ENCODE results near the gene KY. TPM values are rescaled to one million over a fixed set of nuclear protein-coding genes. Genes with fewer than 3 reads are reported as not detected.

KY gene
- total and polyA plus RNA-seq, 2 of the 8 experiments (the other 6 are each of a cell fraction or from before 2014, with no cell fraction given), result not detected

DNA sequence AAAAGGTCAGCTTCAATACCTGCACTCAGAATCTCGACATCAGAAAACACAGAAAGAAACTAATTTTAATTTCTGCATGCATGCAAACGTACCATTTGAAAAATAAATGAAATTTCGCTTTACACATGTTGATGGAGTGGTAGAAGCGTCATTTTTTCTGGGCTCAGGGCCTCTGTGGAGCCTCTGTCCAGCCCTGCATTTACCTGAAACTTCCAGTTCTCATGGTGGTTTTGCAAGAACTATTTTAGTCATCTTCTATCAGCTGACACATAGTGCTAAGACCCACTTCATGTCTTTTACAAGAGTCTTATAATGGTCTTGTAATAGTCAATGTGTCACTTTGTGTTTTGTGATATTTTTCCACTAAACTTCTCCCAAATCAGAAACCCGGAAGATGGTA is 5.3 kb downstream of the KY start:
- peaks cover 0 to 7% (median 4%) of the 10 kb centered on the region in 4 experiments; a peak in 3 of 7 replicates for H3K4me1 ChIP-seq (replicated peaks in 1 of 4; ENCODE audit: control insufficient read depth in 3 of 4, insufficient read depth in 4 of 4, low read length in 3 of 4)
- H3K36me3 ChIP-seq (ENCODE audit: control insufficient read depth in 2 of 4, insufficient read depth in 4 of 4, low read length in 3 of 4), result no peaks in the 10 kb centered on the region
- no peaks in the 10 kb centered on the region for H3K9me3 ChIP-seq (ENCODE audit: insufficient read depth in 2 of 2, low read depth in 1 of 2, low read length in 1 of 2)
- H3K4ac ChIP-seq (replicated peaks; ENCODE audit: insufficient read length, low read depth, low read length), result no peak overlapping the region
- H3K18ac ChIP-seq (ENCODE audit: extremely low read depth, low read length), result no peak overlapping the region
- H3K56ac ChIP-seq (replicated peaks; ENCODE audit: insufficient read length, low read depth, low read length), result no peak overlapping the region
- peaks cover 2 to 12% of the 10 kb centered on the region in 2 experiments for H4K20me1 ChIP-seq (replicated peaks in 1 of 2; ENCODE audit: control insufficient read depth in 1 of 2, insufficient read depth in 2 of 2, low read length in 2 of 2)
- no peak overlapping the region for H2BK12ac ChIP-seq (ENCODE audit: low read depth, low read length)
- no peak overlapping the region for H2BK120ac ChIP-seq (replicated peaks; ENCODE audit: low read depth, low read length)
- no peaks in the 10 kb centered on the region for H3K79me1 ChIP-seq (ENCODE audit: low read depth, low read length)
- no peak overlapping the region for H2BK15ac ChIP-seq (ENCODE audit: low read length)
- H3K4me2 ChIP-seq (ENCODE audit: insufficient read depth in 1 of 2, low read depth in 2 of 2, low read length in 2 of 2), result no peak overlapping the region
- no peak overlapping the region for H3K27ac ChIP-seq (ENCODE audit: low read depth, low read length)
- H3K14ac ChIP-seq (ENCODE audit: insufficient read length), result no peak overlapping the region
- H3K4me3 ChIP-seq (ENCODE audit: extremely low read depth in 1 of 4, insufficient read depth in 2 of 4, low read depth in 3 of 4, low read length in 4 of 4), result no peak overlapping the region
- no peak overlapping the region for H2AFZ ChIP-seq (ENCODE audit: low read length)
- peaks cover 3% of the 10 kb centered on the region; the same call in 1 of the 2 replicates for H3K23me2 ChIP-seq (ENCODE audit: low read depth, low read length)
- no peak for FAIRE-seq
- CTCF ChIA-PET (ENCODE audit: partially characterized antibody), result interaction anchor here (1.2 to 13.8 kb wide), 4 partner anchors 19 to 110 kb away, joined by 4 to 197 read pairs (median 6); no protein-coding TSS in a partner anchor
- POLR2A ChIA-PET (ENCODE audit: partially characterized antibody), result no interaction called here
- no peaks in the 10 kb centered on the region for H3K79me2 ChIP-seq (ENCODE audit: control insufficient read depth in 1 of 2, insufficient read depth in 2 of 2, low read length in 2 of 2)
- H4K5ac ChIP-seq (ENCODE audit: insufficient read length, low read depth, low read length), result no peak overlapping the region
- TF ChIP-seq FOSL1 (IDR thresholded peaks at IDR 0.05; ENCODE audit: insufficient read depth, low read depth, low read length), result no peak
- TF ChIP-seq BACH1 (IDR thresholded peaks at IDR 0.05; ENCODE audit: low read length), result no peak
- TF ChIP-seq HDAC2 (IDR thresholded peaks at IDR 0.05; ENCODE audit: borderline replicate concordance in 1 of 2, low read depth in 2 of 2, low read length in 2 of 2), result no peak
- 86% methylated on average over 5 of the region's 5 CpGs; no CpG with 5 or more reads in 1 of the 2 experiments for WGBS, 2 experiments (ENCODE audit: extremely low coverage in 1 of 2, insufficient coverage in 1 of 2, insufficient read length in 1 of 2, insufficient replicate concordance in 2 of 2, low coverage in 1 of 2, low lambda C conversion rate in 2 of 2, missing lambda C conversion rate in 1 of 2)
- no peak overlapping the region for H2BK5ac ChIP-seq (ENCODE audit: low read depth, low read length)
- H3K23ac ChIP-seq (ENCODE audit: insufficient read length), result no peak overlapping the region
- H4K8ac ChIP-seq (ENCODE audit: extremely low read depth, insufficient read depth, low read length), result no peak overlapping the region
- DNase-seq (ENCODE audit: low read depth in 1 of 2, low spot score in 2 of 2), result no peak
- H3K9ac ChIP-seq (replicated peaks in 1 of 4; ENCODE audit: extremely low read depth in 1 of 4, low read depth in 3 of 4, low read length in 3 of 4), result no peak overlapping the region
- peaks cover 27 to 48% (median 43%) of the 10 kb centered on the region in 4 experiments for H3K27me3 ChIP-seq (replicated peaks in 1 of 4; ENCODE audit: control insufficient read depth in 3 of 4, extremely low read depth in 1 of 4, insufficient read depth in 3 of 4, low read length in 3 of 4)
- H2BK20ac ChIP-seq (ENCODE audit: low read length), result no peak overlapping the region
- H2AK5ac ChIP-seq (ENCODE audit: low read depth, low read length), result no peak overlapping the region
- no peak overlapping the region for H4K91ac ChIP-seq (replicated peaks; ENCODE audit: insufficient read length, low read length)

All from H1 (cell line).